CD1c-positive myeloid dendritic cell (primary cell): ENCODE data around the gene RHBDD2.
"Not testable (repeated sequence)": the region's sequence is repeated elsewhere in the genome, so short reads cannot be mapped to it uniquely, and the experiment has no call there.

Source experiments
- DNase-seq: peaks from one replicate; pipeline ENCODE4 v3.0.0-alpha.2; 2016; ENCODE audit errors: extremely low spot score

The RHBDD2 gene

GRCh38 chr7:75889223-75889825 lies 10.5 kb downstream of the RHBDD2 start:
- no peak for DNase-seq

GRCh38 chr7:75889826-75890225 lies 11.0 kb downstream of the RHBDD2 start:
- no peak for DNase-seq

- not testable (repeated sequence) for DNase-seq
Observed at GRCh38 chr7:75891237-75891636, 12.4 kb downstream of the RHBDD2 start.

GRCh38 chr7:75891815-75892411 lies 13.1 kb downstream of the RHBDD2 start:
- no peak for DNase-seq

- no peak for DNase-seq
Observed at GRCh38 chr7:75892634-75893272, 13.9 kb downstream of the RHBDD2 start.

GRCh38 chr7:75896803-75897327 lies 18.0 kb downstream of the RHBDD2 start:
- no peak for DNase-seq

- DNase-seq = no peak
Observed at GRCh38 chr7:75900617-75901315, 21.9 kb downstream of the RHBDD2 start.

- peak; percentile 86 for DNase-seq
Observed at GRCh38 chr7:75905785-75906604, 27.2 kb downstream of the RHBDD2 start.

GRCh38 chr7:75906991-75907667 lies 28.3 kb downstream of the RHBDD2 start:
- DNase-seq = peak; percentile 15

- not testable (repeated sequence) for DNase-seq
Observed at GRCh38 chr7:75907668-75908039, 28.8 kb downstream of the RHBDD2 start.

- no peak for DNase-seq
Observed at GRCh38 chr7:75909521-75910132, 30.8 kb downstream of the RHBDD2 start.

- not testable (repeated sequence) for DNase-seq
Observed at GRCh38 chr7:75911186-75911585, 32.4 kb downstream of the RHBDD2 start.

- no peak for DNase-seq
Observed at GRCh38 chr7:75913437-75913836, 34.6 kb downstream of the RHBDD2 start.

GRCh38 chr7:75914169-75914654 lies 35.4 kb downstream of the RHBDD2 start:
- no peak for DNase-seq

GRCh38 chr7:75914655-75915415 lies 36.0 kb downstream of the RHBDD2 start, which contains the start of gene POR:
POR (plus strand) TSS chr7:75915155; CDS start chr7:75954002, 38,847 bp downstream.
- peak; percentile 98 for DNase-seq

GRCh38 chr7:75915416-75916156 lies 36.8 kb downstream of the RHBDD2 start:
- peak; percentile 6 for DNase-seq

GRCh38 chr7:75916259-75916658 lies 37.4 kb downstream of the RHBDD2 start:
- peak; percentile 66 for DNase-seq

GRCh38 chr7:75916685-75917634 lies 38.1 kb downstream of the RHBDD2 start:
- no peak for DNase-seq
